ENCODE measurements around the gene SCD.
A peak's percentile ranks its signal among the peaks of the same experiment; 100 is the strongest.

Gene SCD

GRCh38 chr10:100338434-100339036 lies 8.5 kb upstream of the SCD start:
- DNase-seq (ENCODE audit: extremely low spot score) = peak; percentile 82
- ChIA-PET CTCF (interaction anchor here (0.6 to 1.3 kb wide), 7 partner anchors 9 to 111 kb away, joined by 3 to 9 read pairs (median 4); no protein-coding TSS in a partner anchor), POLR2A (no interaction called here)
- TF ChIP-seq SUZ12 (IDR thresholded peaks at IDR 0.05) = no peak
- 0 out of 2 replicates have a peak, but pooled peaks have one; percentile 31 for TF ChIP-seq ARNT (IDR thresholded peaks at IDR 0.05)
- no peak for TF ChIP-seq PKNOX1 (IDR thresholded peaks at IDR 0.05)

GRCh38 chr10:100339236-100339635 lies 7.8 kb upstream of the SCD start:
- ChIA-PET CTCF (interaction anchor here (0.6 to 1.3 kb wide), 6 partner anchors 10 to 111 kb away, joined by 3 to 9 read pairs (median 4); no protein-coding TSS in a partner anchor), POLR2A (interaction anchor here (0.6 kb wide), 1 partner anchor 34 kb away, joined by 3 read pairs; no protein-coding TSS in a partner anchor)
- no peak for DNase-seq (ENCODE audit: extremely low spot score)
- TF ChIP-seq ARNT (IDR thresholded peaks at IDR 0.05) = no peak
- TF ChIP-seq ZNF384 (IDR thresholded peaks at IDR 0.05) = no peak
- no peak for TF ChIP-seq TARDBP (IDR thresholded peaks at IDR 0.05)
- TF ChIP-seq LEF1 (IDR thresholded peaks at IDR 0.05; ENCODE audit: borderline replicate concordance) = no peak
- no peak for TF ChIP-seq BHLHE40 (IDR thresholded peaks at IDR 0.05; ENCODE audit: borderline replicate concordance)
- TF ChIP-seq SP1 (IDR thresholded peaks at IDR 0.05) = no peak
- TF ChIP-seq ELF4 (IDR thresholded peaks at IDR 0.05) = no peak
- TF ChIP-seq NFRKB (IDR thresholded peaks at IDR 0.05) = no peak
- no peak for TF ChIP-seq FOXM1 (IDR thresholded peaks at IDR 0.05; ENCODE audit: borderline replicate concordance)
- no peak for TF ChIP-seq CTBP1 (IDR thresholded peaks at IDR 0.05; ENCODE audit: borderline replicate concordance)
- no peak for TF ChIP-seq FOXA1 (IDR thresholded peaks at IDR 0.05)
- no peak for TF ChIP-seq PKNOX1 (IDR thresholded peaks at IDR 0.05)
- no peak for TF ChIP-seq HDGF (IDR thresholded peaks at IDR 0.05; ENCODE audit: borderline replicate concordance)
- no peak for TF ChIP-seq SUZ12 (IDR thresholded peaks at IDR 0.05)
- no peak for TF ChIP-seq FOXK2 (IDR thresholded peaks at IDR 0.05)

- TF ChIP-seq PKNOX1 (IDR thresholded peaks at IDR 0.05) (no peak), TARDBP (IDR thresholded peaks at IDR 0.05) (no peak), CTBP1 (IDR thresholded peaks at IDR 0.05; ENCODE audit: borderline replicate concordance) (no peak), L3MBTL2 (conservative IDR thresholded peaks at IDR 0.05) (no peak), ZNF384 (IDR thresholded peaks at IDR 0.05) (no peak), FOXK2 (IDR thresholded peaks at IDR 0.05) (no peak), FOXA1 (IDR thresholded peaks at IDR 0.05) (no peak), SP1 (IDR thresholded peaks at IDR 0.05) (no peak), FOXM1 (IDR thresholded peaks at IDR 0.05; ENCODE audit: borderline replicate concordance) (no peak), NFRKB (IDR thresholded peaks at IDR 0.05) (no peak), LEF1 (IDR thresholded peaks at IDR 0.05; ENCODE audit: borderline replicate concordance) (no peak), ELF4 (IDR thresholded peaks at IDR 0.05) (no peak), HDGF (IDR thresholded peaks at IDR 0.05; ENCODE audit: borderline replicate concordance) (no peak)
- ChIA-PET CTCF (interaction anchor here (0.6 to 2.5 kb wide), 5 partner anchors 88 to 537 kb away, joined by 3 to 20 read pairs (median 3); no protein-coding TSS in a partner anchor), POLR2A (interaction anchor here (0.8 to 10.0 kb wide), 2 partner anchors 33 to 75 kb away, joined by 3 to 128 read pairs; no protein-coding TSS in a partner anchor)
- DNase-seq (ENCODE audit: extremely low spot score) = no peak
Measured at GRCh38 chr10:100340948-100341847, 5.8 kb upstream of the SCD start.

DNA sequence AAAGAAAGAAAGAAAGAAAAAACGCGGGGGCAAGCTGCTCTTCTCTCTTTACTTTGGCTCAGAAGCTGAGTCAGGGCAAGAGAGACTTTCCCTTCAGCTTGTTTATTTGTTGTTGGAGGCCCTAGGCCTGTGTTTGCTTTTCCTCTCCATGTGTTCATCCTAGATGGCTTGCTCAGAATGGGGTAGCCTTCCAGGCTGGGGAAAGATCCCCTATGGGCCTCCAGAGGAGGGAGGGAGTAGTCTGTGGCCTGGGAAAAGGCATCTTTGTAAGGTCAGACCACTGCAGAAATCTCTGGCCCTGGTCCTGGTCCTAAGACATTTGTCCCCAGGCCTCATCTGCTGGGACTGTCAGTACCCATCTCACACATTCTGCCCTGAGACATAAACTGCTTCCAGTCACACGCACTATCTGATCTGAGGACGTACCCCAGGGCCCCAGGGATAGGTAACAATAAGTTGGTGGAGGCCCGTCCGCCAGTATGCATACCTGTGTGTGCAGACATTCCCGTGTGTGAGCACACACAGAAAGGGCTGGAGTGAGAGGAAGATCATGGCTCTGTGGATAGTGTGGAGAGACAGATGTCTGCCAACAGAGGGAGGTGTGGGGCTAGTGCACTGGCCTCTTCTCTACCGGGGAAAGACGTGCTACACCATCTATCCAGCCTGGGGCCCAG lies 4.9 kb upstream of the SCD start:
- DNase-seq (ENCODE audit: extremely low spot score) = peak; percentile 87
- POLR2A ChIA-PET = interaction anchor here (0.6 to 10.0 kb wide), 5 partner anchors 29 to 184 kb away, joined by 3 to 128 read pairs (median 3); no protein-coding TSS in a partner anchor
- CTCF ChIA-PET = interaction anchor here (0.6 to 2.5 kb wide), 11 partner anchors 44 to 536 kb away, joined by 3 to 20 read pairs (median 3); partner anchors contain the start of gene NDUFB8
- TF ChIP-seq HDGF (IDR thresholded peaks at IDR 0.05; ENCODE audit: borderline replicate concordance) = peak; percentile 90; the same call in 1 of the 2 replicates
- TF ChIP-seq ZNF384 (IDR thresholded peaks at IDR 0.05) = no peak

DNA sequence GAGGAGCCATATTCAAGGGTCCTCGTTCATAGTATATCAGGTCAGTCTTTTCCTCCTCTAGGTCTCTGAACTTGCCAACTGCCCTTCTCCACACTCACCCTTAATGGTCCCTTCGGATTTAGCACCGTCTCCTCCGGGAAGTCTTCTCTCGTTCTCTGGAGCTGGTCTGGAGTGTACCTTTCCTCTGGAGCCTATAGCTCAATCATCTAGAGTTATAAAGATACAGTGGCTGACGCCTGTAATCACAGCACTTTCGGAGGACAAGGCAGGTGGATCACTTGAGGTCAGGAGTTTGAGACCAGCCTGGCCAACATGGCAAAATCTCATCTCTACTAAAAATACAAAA lies 4.4 kb upstream of the SCD start:
- CTCF ChIA-PET = interaction anchor here (0.6 to 2.5 kb wide), 7 partner anchors 45 to 536 kb away, joined by 3 to 20 read pairs (median 4); no protein-coding TSS in a partner anchor
- DNase-seq (ENCODE audit: extremely low spot score) = no peak
- POLR2A ChIA-PET = interaction anchor here (0.6 to 10.0 kb wide), 4 partner anchors 28 to 184 kb away, joined by 3 to 128 read pairs (median 4); no protein-coding TSS in a partner anchor
- TF ChIP-seq ARNT (IDR thresholded peaks at IDR 0.05) (no peak), CTBP1 (IDR thresholded peaks at IDR 0.05; ENCODE audit: borderline replicate concordance) (no peak), LEF1 (IDR thresholded peaks at IDR 0.05; ENCODE audit: borderline replicate concordance) (no peak), SUZ12 (IDR thresholded peaks at IDR 0.05) (no peak), SP1 (IDR thresholded peaks at IDR 0.05) (no peak), FOXA1 (IDR thresholded peaks at IDR 0.05) (no peak), PKNOX1 (IDR thresholded peaks at IDR 0.05) (no peak), ELF4 (IDR thresholded peaks at IDR 0.05) (no peak), FOXK2 (IDR thresholded peaks at IDR 0.05) (no peak), HDGF (IDR thresholded peaks at IDR 0.05; ENCODE audit: borderline replicate concordance) (no peak), TARDBP (IDR thresholded peaks at IDR 0.05) (no peak), BHLHE40 (IDR thresholded peaks at IDR 0.05; ENCODE audit: borderline replicate concordance) (no peak)
